Renal cortical epithelial cell (primary cell): ENCODE results near the gene MAPKAPK2. TPM values are rescaled to one million over a fixed set of nuclear protein-coding genes. Genes with fewer than 3 reads are reported as not detected.
"Not testable (repeated sequence)": the region's sequence is repeated elsewhere in the genome, so short reads cannot be mapped to it uniquely, and the experiment has no call there.

Source experiments
- DNase-seq: peaks from one replicate; pipeline ENCODE4 v3.0.0-alpha.2; 2011; ENCODE audit warnings: low read depth
- total RNA-seq: library from RNA; depleted of rRNA; stranded (reverse); fragments of >200 nt; gene quantifications from 2 replicates; pipeline ENCODE4 v1.2.3, GENCODE V29; 2014

Gene MAPKAPK2
- total RNA-seq, 1 donor from 2014 or later = 85.1 TPM

DNA sequence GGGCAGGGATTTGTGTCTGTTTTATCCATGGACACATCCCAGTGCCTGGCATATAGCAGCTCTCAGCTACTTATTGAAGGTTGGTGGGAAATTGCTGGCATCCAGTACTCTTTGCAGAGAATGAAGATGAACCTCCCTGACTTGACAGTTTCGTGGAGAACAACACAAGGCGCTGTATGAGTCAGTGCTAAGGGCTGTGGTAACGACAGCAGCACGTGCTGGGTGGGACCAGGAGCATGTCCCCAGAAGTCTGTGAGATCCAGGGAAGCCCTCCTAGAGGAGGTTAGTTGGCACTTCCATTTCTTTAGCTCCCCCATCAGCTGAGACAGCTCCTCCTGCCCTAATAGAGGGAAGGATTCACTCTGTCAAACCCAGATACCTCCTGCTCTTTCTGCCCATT lies 60.0 kb downstream of the MAPKAPK2 start:
- DNase-seq = no peak

DNA sequence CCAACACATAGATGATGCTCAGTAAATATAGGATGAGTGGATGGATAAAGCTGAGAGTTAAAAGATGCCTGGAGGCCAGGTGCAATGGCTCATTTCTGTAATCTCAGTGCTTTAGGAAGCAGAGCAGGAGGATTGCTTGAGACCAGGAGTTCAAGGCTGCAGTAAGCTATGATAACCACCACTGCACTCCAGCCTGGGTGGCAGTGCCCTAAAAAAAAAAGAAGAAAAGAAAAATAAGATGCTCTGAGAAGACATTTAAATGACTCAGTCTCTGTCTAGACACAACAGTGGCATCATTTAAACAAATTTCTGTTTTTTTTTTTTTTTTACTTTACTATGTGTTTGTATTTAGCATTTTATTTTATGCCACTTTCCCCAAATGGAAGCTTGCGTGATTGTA lies 60.6 kb downstream of the MAPKAPK2 start:
- DNase-seq = no peak

DNA sequence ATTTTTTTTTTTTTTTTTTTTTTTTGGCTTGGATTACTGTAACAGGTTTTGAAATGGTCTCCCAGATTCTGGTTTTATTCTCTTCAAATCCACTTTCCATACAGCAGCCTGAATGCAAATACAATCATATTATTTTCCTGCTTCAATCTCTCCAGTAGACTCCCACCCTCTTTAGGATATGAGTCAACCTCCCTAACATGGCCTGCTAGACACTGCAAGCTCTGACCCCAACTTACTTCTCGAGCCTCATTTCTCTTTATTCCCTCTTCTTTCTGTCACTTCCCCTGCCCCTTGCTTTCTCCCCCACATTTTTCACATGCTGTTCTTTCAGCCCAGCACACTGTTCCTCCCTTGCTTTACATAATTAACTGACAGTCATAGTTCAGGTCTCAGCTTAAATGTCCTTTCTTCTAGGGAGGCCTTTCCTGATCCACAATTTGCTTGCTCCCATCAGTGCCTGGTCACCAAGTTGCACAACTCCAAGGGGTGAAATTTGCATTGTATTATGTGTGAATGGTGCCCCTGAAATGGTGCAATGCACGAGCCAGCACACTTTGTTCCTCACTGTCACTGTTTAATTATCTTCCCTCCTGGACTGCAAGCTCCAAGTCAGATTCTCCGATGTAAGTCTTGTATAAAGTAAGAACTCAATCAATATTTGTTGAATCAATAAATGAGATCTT lies 63.8 kb downstream of the MAPKAPK2 start:
- DNase-seq = peak; percentile 54

DNA sequence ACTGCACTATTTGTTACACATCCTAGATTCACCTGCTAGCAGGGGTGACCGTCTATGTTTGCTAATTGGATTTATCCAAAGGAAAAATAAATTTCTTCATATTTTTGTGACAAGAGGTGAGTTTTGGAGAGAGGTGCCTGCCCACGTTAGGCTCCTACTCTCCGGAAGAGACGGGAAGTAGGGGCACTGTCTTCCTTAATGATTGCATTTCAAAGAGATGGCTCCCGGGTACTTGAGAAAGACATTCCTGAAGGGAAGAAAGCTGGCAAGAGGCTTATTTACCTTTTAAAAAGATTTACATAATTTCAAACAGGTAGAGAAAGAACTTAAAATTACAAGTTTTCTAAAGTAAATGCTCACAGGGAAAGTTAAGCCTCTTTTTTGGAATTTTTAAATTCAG lies 67.2 kb downstream of the MAPKAPK2 start:
- no peak for DNase-seq

DNA sequence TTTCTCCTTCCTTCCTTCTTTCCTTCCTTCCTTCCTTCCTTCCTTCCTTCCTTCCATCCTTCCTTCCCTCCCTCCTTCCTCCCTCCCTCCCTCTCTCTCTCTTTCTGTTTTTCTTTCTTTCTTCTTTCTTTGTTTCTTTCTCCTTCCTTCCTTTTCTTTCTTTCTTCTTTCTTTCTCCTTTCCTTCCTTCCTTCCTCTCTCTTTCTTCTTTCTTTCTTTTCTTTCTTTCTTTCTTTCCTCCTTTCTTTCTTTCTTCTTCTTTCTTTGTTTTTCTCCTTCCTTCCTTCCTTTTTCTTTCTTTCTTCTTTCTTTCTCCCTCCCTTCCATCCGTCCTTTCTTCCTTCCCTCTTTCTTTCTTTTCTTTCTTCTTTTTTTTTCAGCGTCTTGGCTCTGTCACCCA lies 67.8 kb downstream of the MAPKAPK2 start:
- no peak for DNase-seq

DNA sequence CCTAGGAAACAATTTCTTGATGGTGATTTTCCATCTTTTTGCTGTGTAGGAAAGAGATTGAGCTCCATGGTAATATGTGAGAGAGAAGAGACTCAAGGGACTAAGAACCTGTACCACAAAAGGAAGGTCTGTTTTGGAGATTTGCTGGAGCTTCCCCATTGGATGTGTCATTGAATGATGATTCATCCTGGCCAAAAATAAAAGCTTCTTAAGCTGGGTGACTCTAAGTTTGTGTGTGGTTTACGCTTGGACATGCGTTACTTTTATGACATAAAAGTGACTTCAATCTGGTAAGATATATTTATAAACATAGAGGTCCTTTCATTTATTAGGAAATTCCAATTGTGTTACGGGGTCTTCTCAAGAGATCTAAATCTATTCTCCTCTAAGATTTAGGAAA lies 68.4 kb downstream of the MAPKAPK2 start:
- DNase-seq = no peak

DNA sequence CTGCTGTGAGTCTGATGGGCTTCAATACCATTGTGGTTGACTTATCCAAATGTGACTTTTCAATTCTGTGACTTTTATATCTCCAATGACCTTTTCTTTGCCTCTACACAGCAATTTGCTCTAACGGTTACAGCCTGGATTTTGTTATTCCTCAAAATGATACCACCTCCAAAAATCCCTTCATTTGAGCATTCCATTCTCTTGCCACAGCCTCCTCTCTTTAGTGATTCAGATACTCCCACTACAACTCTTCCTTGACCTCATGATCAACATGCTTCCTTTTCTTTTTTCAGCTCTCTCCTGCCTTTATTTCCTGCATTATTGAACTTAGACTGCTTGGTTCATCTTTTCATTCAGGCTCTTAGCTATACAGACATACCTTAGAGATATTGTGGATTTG lies 69.3 kb downstream of the MAPKAPK2 start:
- DNase-seq = no peak

DNA sequence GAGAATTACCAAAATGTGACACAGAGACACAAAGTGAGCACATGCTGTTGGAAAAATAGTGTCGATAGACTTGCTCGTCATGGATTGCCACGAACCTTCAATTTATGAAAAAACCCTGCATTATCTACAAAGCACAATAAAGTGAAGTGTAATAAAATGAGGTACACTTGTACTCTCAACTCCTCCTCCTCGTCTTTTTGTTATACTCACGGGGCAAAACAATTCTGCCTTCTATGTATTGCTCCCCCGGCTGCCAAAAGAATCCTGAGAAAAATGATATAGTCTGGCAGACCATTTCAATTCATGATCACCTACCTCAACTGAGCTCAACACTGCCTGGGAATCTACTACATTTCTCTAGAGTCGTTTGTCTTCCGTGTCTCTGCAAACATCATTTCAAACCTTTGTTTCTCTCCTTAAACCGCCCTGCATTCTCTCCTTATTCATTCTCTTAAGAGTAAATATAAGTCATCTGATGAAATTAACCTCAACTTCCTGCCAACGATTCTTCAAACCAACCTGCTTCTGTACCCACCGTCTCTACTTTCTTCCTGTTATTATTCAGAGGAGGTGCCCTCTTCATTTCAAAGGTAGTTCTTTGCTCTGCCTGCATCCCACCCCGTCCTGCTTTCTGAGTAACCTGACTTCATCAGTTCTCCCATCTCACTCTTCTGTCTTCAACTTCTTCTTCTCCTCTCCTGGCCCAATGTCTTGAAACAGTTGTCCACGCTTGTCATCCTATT lies 73.0 kb downstream of the MAPKAPK2 start:
- no peak for DNase-seq

DNA sequence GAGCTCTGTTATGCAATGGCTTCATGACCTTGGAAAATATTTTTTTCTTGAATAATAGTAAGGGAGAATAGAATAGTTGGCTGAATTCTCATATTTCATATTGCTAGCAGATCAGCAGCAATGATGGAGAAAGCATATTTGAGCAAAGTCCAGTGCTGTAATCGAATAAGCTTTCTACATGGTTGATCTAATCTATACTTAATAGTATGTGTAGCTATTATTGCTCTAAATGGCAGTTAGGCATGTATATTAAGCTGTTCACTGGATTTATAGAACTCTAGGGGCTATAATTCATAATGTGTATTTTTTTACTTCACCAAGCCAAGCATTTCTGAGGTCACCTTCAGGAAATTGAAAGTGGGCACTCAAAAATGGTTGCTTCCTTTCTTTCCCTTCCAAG lies 75.9 kb downstream of the MAPKAPK2 start:
- no peak for DNase-seq

DNA sequence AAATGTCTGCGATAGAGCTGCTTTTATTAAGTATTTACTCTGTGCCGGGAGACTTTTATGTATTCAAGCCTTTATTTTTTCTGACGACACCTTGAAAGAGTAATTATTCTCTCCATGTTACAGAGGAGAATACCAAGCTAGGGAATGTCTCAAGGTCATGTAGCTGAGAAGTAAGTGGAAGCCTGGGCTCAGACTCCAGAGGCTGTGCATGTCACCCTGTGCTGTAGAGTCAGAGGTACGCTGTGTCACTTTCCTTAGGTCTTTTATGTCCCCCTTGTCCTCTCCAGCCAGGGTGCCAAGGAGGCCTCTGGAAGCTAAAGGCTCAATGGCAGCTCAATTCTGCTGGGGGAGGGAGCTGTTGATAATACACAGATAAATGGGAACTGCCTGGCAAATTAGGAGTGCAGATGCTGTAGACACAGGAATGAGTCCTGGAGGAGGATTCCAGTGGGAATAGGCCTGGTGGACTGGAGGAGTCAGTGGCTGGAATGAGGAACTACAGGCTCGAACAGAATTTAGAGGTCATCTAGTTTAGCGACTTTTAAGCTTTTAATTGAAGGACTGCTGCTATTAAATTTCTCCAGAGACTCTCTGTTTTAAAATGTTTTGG lies 76.6 kb downstream of the MAPKAPK2 start:
- DNase-seq = no peak

DNA sequence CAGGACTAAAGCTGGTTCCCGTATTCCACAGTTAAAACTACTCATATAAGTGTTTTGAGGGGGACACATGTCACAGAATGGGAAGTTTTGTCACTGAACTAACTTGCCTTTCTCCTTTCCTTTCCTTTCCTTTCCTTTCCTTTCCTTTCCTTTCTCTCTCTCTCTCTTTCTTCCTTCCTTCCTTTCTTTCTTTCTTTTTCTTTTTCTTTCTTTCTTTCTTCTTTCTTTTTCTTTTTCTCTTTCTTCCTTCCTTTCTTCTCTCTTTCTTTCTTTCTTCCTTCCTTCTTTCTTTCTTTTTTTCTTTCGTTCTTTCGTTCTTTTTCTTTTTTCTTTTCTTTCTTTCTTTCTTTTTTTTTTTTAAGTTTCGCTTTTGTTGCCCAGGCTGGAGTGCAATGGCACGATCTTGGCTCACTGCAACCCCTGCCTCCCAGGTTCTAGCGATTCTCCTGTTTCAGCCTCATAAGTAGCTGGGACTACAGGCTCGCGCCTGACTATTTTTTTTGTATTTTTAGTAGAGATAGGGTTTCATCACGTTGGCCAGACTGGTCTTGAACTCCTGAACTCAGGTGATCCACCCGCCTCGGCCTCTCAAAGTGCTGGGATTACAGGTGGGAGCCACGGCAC lies 78.1 kb downstream of the MAPKAPK2 start:
- DNase-seq = not testable (repeated sequence)

DNA sequence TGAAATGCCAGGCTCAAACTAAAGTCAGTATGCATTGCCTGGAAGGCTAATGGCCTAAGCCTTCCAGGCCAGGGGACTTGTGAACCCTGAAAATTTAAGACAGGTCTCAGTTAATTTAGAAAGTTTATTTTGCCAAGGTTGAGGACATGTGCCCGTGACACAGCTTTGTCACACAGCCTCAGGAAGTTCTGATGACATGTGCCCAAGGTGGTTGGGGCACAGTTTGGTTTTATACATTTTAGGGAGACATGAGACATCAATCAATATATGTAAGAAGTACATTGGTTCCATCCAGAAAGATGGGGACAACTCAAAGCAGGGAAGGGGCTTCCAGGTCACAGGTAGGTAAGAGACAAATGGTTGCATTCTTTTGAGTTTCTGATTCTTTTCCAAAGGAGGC lies 81.1 kb downstream of the MAPKAPK2 start:
- not testable (repeated sequence) for DNase-seq

DNA sequence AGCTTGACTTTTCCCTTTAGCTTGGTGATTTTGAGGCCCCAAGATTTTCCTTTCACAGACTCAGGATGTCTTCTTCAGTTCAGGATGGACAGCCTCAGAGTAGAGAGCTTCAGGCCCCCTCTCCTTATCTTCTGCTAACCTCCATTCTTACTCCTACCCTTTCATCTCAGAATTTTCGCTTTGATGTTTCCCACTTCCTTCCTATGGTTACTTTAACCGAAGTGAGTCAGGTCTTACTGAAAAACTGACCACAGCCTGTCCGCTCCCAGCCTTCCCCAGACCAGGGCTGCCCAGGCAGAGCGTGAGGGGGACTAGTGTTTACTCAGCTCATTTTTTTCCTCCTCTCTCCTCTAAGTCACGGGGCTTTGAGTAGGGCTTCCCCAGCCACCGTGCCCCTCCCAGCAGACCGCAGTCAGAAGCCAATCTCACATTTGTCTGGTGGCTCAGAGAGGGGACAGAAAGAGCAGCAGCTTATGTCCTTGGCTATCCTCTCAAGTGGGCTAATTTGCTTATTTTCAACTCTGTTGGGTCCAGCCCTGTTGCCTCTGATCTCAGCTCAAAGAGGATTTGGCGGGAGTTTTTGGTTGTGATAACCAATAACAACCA lies 81.6 kb downstream of the MAPKAPK2 start:
- peak; percentile 95 for DNase-seq

DNA sequence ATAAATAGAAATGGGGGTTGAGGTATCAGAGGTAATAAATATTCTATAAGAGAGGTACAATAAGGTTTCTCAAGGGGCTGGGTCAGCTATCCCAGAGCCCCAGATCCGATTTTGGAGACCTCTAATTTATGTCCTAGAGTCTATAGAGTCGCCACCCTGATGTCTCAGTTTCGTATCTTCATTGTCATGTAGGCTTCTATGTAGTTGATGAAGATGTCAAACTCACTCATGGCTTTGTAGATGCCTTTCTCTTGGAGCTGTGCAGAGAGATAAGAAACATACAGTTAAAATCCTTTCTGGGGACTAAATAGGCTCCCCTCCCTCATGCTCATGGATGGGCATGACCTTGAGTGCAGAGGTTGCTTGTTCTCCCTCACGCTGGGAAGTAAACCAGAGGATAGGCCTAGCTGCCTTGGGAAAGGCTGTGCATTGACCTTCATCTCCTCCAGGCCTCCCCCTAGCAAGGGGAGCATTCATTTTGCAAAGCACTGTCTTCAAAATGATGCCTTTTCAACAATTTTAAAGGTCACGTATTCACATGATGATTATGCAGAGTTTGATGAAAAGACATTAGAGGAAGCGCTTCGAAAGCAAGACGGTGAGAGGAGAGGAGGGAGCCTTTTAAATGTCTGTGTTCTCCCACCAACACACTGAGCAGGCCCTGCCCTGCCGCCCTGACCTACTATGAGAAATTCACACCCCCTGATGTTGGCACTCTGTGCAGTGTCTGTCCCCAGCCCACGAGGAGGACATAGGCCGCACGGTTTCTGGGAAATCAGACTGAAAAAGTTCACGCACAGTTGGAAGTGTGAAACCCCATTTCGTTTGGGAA lies 84.0 kb downstream of the MAPKAPK2 start:
- DNase-seq = no peak

DNA sequence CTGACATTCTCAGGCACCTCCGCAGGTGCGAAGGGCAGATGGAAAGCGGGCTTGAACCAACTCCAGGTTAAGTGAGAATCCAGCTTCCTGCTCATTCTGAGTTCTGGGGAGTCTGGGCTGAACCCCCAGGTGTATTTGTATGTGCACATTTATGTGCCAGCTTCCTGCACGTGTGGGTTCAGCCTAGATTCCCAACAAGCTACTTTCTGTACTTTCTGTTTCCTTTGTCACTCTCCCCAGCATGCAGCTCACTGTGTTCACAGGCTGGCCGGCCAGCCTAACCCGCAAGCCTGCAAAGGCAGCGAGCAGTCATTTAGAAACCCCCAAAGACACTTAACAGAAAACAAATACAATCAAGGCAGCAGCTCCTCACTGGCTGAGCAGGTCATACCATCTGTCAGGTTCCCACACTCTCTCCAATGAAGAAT lies 84.6 kb downstream of the MAPKAPK2 start:
- DNase-seq = no peak

DNA sequence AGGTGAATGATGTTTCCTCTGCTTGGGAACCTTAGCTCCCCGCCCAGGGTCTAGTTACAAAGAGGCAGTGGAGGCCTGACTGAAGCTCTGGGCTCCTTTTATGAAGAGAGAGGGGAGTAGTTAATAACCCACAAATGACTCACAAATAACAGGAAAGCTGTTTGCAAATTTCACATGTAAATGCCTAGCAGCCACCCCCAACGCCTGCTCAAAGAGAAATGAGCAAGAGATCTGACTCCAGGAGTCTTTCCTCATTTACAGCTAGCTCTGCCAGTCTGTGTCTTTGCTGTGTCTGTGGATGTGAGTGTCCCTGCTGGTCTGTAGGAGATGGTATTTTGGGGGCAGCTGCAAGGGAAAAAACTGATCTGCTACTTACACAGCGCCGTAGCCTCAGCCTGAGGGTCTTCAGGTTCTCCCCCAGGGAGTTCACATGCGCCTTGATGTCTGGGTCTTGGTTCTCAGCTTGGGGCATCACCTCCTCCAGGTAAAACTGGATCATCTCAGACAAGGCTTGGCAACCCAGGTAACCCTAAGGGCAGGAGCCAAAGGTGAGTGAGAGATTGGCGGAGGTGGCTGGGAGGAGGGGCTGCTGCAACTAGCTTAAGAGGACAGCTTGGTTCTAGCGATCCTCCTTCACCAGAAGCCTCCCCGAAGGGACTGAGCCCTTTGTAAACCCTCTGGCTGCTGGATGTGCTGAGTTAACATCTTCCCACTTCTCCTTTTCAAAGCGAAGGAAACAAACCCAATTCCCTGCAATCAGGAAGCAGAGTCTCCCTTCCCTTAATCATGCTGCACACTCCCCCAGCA lies 86.0 kb downstream of the MAPKAPK2 start, which contains the start of gene IL19:
IL19 (plus strand) TSS at position 243 of the 807 bp plus-strand sequence. CDS start 65,890 bp downstream, outside the sequence.
- DNase-seq = peak; percentile 96

DNA sequence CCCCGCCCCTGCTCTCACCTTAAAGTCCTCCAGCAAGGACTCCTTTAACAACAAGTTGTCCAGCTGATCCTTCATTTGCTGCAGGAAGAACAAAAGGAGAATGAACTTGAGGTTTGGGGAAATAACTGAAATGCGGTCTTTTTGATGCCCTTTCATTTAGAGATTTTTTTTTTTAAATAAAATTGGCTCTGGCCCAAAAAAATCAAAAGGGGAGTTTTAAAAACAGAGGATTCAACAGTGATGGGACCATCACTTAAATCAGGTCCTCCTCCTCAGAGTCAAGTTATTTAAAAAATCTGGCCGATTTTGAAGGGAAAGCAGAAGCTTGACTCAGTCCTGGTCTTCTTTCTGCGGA lies 86.6 kb downstream of the MAPKAPK2 start:
- DNase-seq = no peak

DNA sequence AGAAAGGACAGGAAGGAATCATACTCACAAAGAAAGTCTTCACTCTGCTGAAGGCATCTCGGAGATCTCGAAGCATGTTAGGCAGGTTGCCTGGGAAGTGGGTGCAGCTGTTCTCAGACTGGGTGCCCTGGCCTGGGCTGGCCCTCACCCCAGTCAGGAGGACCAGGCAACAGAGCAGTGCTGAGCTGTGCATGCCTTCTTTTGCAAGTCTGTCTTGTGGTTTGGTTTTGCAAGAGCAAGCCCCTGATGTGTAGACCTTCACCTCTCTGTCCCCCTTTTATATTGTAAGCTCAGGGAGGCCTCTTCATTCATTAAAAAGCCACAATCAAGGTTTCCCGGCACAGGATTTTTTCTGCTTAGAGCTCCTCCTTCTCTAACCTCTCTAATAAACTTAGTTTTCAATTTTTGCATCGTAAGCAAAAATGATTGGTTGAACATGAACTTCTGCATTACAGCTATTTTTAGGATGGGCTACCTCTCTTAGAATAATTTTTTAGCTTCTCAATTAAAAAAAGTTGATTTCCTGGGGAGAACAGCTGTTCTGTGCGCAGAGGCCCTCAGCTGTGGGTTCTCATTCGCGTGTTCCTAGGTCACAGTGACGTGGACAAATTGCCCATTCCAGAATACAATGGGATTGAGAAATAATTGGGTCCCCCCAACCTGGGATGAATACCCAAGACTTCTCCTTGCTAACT lies 87.7 kb downstream of the MAPKAPK2 start, which contains the start of gene IL10:
IL10 (minus strand) TSS at position 252 of the 695 bp plus-strand sequence; CDS start at position 193, 59 bp downstream.
- peak; percentile 70 for DNase-seq

DNA sequence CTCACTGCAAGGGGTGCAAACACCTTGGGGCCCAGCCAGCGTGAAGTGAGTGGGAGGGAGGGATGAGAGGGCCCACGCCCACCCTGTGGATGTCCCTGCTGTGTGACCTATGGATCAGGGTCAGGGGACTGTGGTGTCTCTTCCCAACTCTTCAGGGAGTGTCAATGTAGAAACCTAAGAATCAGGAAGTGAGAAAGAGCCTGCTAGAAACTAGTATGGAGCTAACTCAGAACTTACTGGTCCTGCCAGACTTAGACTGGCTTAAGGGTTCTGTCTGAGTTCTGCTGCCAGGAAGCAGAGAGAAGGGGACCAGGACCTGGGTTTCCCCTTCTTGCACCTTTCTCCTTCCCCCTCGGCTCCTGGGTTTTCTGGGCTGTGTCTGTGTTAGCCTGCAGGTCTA lies 89.4 kb downstream of the MAPKAPK2 start:
- no peak for DNase-seq

DNA sequence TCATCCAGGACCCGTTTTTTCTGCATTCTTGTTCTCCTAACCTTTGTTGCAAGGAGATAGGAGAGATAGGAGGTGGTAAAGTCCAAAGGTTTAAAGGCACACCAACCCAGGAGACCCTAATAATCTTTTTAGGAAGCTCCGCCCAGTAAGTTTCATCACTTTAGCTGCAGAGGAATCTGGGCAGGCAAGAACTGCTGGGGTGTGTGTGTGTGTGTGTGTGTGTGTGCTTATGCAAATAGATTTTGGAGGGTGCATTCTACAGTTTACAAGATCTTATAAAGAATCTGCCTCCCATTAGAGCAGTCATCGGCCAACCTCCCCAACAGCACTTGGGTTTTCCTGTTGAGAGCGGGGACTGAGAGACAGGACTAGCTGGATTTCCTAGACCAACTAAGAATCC lies 91.5 kb downstream of the MAPKAPK2 start:
- DNase-seq = no peak
